HepG2 (cell line): ENCODE measurements around the gene ATP2A2. TPM values are rescaled to one million over a fixed set of nuclear protein-coding genes. Genes with fewer than 3 reads are reported as not detected.

ENCODE experiments used
- ATAC-seq: fragments of 200-7000 bp; cut with Tn5 transposase; 3 replicates; pipeline ENCODE4 v1.9.1; 2020; ENCODE audit warnings: mild to moderate bottlenecking, moderate library complexity
- BruUV-seq: library from RNA; stranded (reverse); fragments of 400-500 nt; replicated peaks from 2 replicates; lab custom pipeline; 2021; lab: Mats Ljungman, UMichigan
- CTCF ChIA-PET: fragments of 300-600 bp; formaldehyde crosslinking; extraction: SDS; loops from one replicate; lab custom pipeline; 2021; ENCODE audit warnings: low total read pairs, inconsistent platforms, low intra/inter-chr PET ratio; lab: Yijun Ruan, JAX
- POLR2A ChIA-PET: fragments of 350-600 bp; sonication (Branson Sonifier 250); formaldehyde crosslinking; loops from one replicate; lab custom pipeline; 2020; ENCODE audit warnings: antibody characterized with exemption, inconsistent platforms; lab: Yijun Ruan, JAX
- DNase-seq: peaks from one replicate; pipeline ENCODE4 v3.0.0-alpha.2; 2015; ENCODE audit warnings: low spot score
- FAIRE-seq: peaks from 3 replicates; lab custom pipeline; 2011; peaks lifted over from hg19 to GRCh38; lab: Jason Lieb, UNC
- H2AFZ ChIP-seq: one replicate; pipeline ENCODE4 v1.6.1; 2011; ENCODE audit warnings: low read length, inconsistent platforms
- H3K27ac ChIP-seq: fragments of 300-600 bp; 3 replicates; pipeline ENCODE4 v1.8.0; 2011; ENCODE audit warnings: mixed run types, mild to moderate bottlenecking, mixed read lengths, low read length, inconsistent platforms; ENCODE audit not compliant: insufficient read depth; ENCODE audit errors: extremely low read length
- H3K27me3 ChIP-seq, 2 experiments: fragments of 200-600 bp in 1 of 2; 2 replicates in 1 of 2; 3 replicates in 1 of 2; pipeline versions ENCODE4 v1.6.0 to v1.8.0; 2011; ENCODE audit warnings: low read length in 2 of 2, mild to moderate bottlenecking in 2 of 2, moderate library complexity in 2 of 2, inconsistent platforms in 1 of 2; ENCODE audit not compliant: insufficient read depth in 2 of 2, control insufficient read depth in 1 of 2
- H3K36me3 ChIP-seq, 2 experiments: fragments of 200-600 bp in 1 of 2; replicated peaks in 1 of 2; 2 replicates in 1 of 2; 3 replicates in 1 of 2; pipeline versions ENCODE4 v1.5.1 to v1.8.0; 2011; ENCODE audit warnings: low read length in 2 of 2, inconsistent platforms in 1 of 2; ENCODE audit not compliant: insufficient read depth in 2 of 2, control insufficient read depth in 1 of 2
- H3K4me1 ChIP-seq: 2 replicates; pipeline ENCODE4 v1.5.1; 2012; ENCODE audit warnings: low read length, inconsistent platforms; ENCODE audit not compliant: insufficient read depth
- H3K4me2 ChIP-seq: 2 replicates; pipeline ENCODE4 v1.6.0; 2011; ENCODE audit warnings: low read depth, low read length, inconsistent platforms
- H3K4me3 ChIP-seq, 3 experiments: fragments of 200-600 bp in 1 of 3; sonication (generic), shearing (Covaris generic) in 1 of 3; replicated peaks in 1 of 3; 2 replicates each; pipeline ENCODE4 v1.5.1; 2011 to 2016; ENCODE audit warnings: low read length in 3 of 3, inconsistent platforms in 2 of 3, low read depth in 2 of 3, mild to moderate bottlenecking in 2 of 3, control low read depth in 1 of 3, mixed read lengths in 1 of 3; ENCODE audit not compliant: insufficient read depth in 1 of 3
- H3K79me2 ChIP-seq: one replicate; pipeline ENCODE4 v1.6.1; 2011; ENCODE audit warnings: low read length, inconsistent platforms; ENCODE audit not compliant: insufficient read depth
- H3K9ac ChIP-seq: 2 replicates; pipeline ENCODE4 v1.6.0; 2011; ENCODE audit warnings: mild to moderate bottlenecking, low read depth, low read length, inconsistent platforms; ENCODE audit not compliant: insufficient read depth
- H3K9me3 ChIP-seq: 2 replicates; pipeline ENCODE4 v1.5.1; 2012; ENCODE audit warnings: mild to moderate bottlenecking, low read length
- H4K20me1 ChIP-seq: 2 replicates; pipeline ENCODE4 v1.6.0; 2011; ENCODE audit warnings: inconsistent platforms, mild to moderate bottlenecking, low read length, moderate library complexity; ENCODE audit not compliant: insufficient read depth
- CREB1 ChIP-seq, 2 experiments: fragments of 450-650 bp in 1 of 2; IDR thresholded peaks; 2 replicates each; pipeline ENCODE4 v1.6.1; 2016 to 2017; ENCODE audit warnings: control low read depth in 1 of 2, mild to moderate bottlenecking in 1 of 2, missing compliant biosample characterization in 1 of 2, missing genetic modification characterization in 1 of 2
- CTCF ChIP-seq: sonication (generic); formaldehyde crosslinking; IDR thresholded peaks from 2 replicates; pipeline ENCODE4 v1.5.0; 2020; ENCODE audit warnings: mild to moderate bottlenecking, missing genetic modification reagents, moderate library complexity
- DPF2 ChIP-seq: sonication (generic); formaldehyde crosslinking; IDR thresholded peaks from 2 replicates; pipeline ENCODE4 v1.4.0; 2020; ENCODE audit warnings: mild to moderate bottlenecking, low read depth, missing genetic modification reagents, borderline replicate concordance
- MAFF ChIP-seq: IDR thresholded peaks from 2 replicates; pipeline ENCODE4 v1.6.1; 2011; ENCODE audit warnings: low read depth, low read length, improper control_type of control experiment
- MAFK ChIP-seq, 2 experiments: IDR thresholded peaks in 1 of 2; conservative IDR thresholded peaks in 1 of 2; 2 replicates each; pipeline ENCODE4 v1.6.1; 2011; ENCODE audit warnings: improper control_type of control experiment in 2 of 2, low read length in 2 of 2
- SMC3 ChIP-seq: IDR thresholded peaks from 2 replicates; pipeline ENCODE4 v1.6.1; 2011; ENCODE audit warnings: low read length, improper control_type of control experiment
- STAG1 ChIP-seq: sonication (generic); formaldehyde crosslinking; IDR thresholded peaks from 2 replicates; pipeline ENCODE4 v1.4.0; 2020; ENCODE audit warnings: missing genetic modification reagents
- ZNF460 ChIP-seq: sonication (generic); formaldehyde crosslinking; IDR thresholded peaks from 2 replicates; pipeline ENCODE4 v1.5.1; 2020; ENCODE audit warnings: missing genetic modification reagents, mild to moderate bottlenecking, borderline replicate concordance
- ZNF547 ChIP-seq: sonication (generic); formaldehyde crosslinking; IDR thresholded peaks from 2 replicates; pipeline ENCODE4 v1.5.1; 2020; ENCODE audit warnings: mild to moderate bottlenecking, missing genetic modification reagents
- WGBS: methylation state at CpG from one replicate; pipeline ENCODE4 v1.1.6; 2017; ENCODE audit warnings: low lambda C conversion rate; 5-methylcytosine and 5-hydroxymethylcytosine counted together
- in situ Hi-C: cut with HindIII; loops from 2 replicates; pipeline ENCODE4 v1.10.0; 2017; ENCODE audit warnings: low pct_unique_long_range_greater_than_20kb; ENCODE audit not compliant: extremely low pct_ligation_motif_present
- intact Hi-C: fragments of 100-400 bp; cut with micrococcal nuclease; formaldehyde crosslinking; loops from one replicate; pipeline ENCODE4 v1.10.0; 2022; ENCODE audit not compliant: unreplicated experiment
- polyA plus RNA-seq, 8 experiments: library from polyadenylated mRNA; depleted of rRNA in 3 of 8; stranded (reverse) in 7 of 8; unstranded in 1 of 8; fragments of >200 nt; fragmentation: Illumina TruSeq in 4 of 8; extraction: Trizol in 4 of 8; gene quantifications; 2 replicates each; pipeline versions ENCODE4 v1.2.1 to v1.2.3, GENCODE V29; 2011 to 2016; ENCODE audit warnings: low read depth in 4 of 8, missing spikeins in 1 of 8, mixed read lengths in 1 of 8; ENCODE audit not compliant: insufficient read depth in 1 of 8
- total RNA-seq, 5 experiments: library from RNA; depleted of rRNA; stranded (reverse); fragments of >200 nt; fragmentation: Illumina TruSeq; extraction: Trizol; gene quantifications; 2 replicates each; pipeline ENCODE4 v1.2.3, GENCODE V29; 2016; ENCODE audit warnings: low read depth in 1 of 5

The ATP2A2 gene
- total and polyA plus RNA-seq, 2 of the 13 experiments (the other 11 are each of a cell fraction or from before 2014, with no cell fraction given): 35.4 to 85.5 TPM

DNA sequence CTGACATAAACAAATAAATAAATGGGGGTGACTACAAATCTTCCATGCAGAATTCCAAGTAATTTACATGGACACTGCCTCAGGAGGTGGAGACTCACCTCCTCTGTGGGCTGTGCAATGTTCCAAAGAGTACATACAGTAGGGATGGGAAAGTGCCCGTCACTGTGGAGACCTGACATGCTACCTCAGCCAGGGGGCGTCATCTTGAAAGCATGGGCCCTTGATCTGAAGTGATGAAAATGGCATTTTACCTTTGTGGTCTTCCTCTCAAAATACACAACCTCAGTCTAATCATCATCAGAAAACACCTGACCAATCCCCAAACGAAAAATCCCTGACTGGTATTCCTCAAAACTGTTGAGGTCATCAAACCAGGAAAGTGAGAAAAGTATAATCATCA is 74.0 kb downstream of the ATP2A2 start:
- WGBS: 0% methylated on average over 1 of the region's 3 CpGs
- Histone ChIP-seq H3K27ac (no peak overlapping the region), H2AFZ (no peak overlapping the region), H3K27me3 (no peaks in the 10 kb centered on the region), H3K36me3 (peaks cover 0 to 5% of the 10 kb centered on the region in 2 experiments; a peak in 1 of 5 replicates), H3K4me2 (no peak overlapping the region), H3K9me3 (no peaks in the 10 kb centered on the region), H3K4me1 (no peaks in the 10 kb centered on the region), H4K20me1 (no peaks in the 10 kb centered on the region), H3K9ac (no peak overlapping the region), H3K4me3 (no peak overlapping the region), H3K79me2 (no peaks in the 10 kb centered on the region)
- no TSS peak for BruUV-seq
- in situ Hi-C loops: no loop called here
- ChIA-PET POLR2A (no interaction called here), CTCF (interaction anchor here (1.2 to 1.4 kb wide), 2 partner anchors 76 to 247 kb away, joined by 3 to 7 read pairs; no protein-coding TSS in a partner anchor)
- DNase-seq (peak; percentile 55), ATAC-seq (peak; percentile 90), FAIRE-seq (peak; percentile 75)
- intact Hi-C loops: loop anchor here (5.0 kb wide), 1 partner anchor 77 kb away; no protein-coding TSS in a partner anchor
- TF ChIP-seq MAFF (peak; percentile 48; the same call in 1 of the 2 replicates), ZNF547 (CRISPR knock-in tag) (no peak), CREB1 (IDR thresholded peaks at IDR 0.05) (peak; percentile 43), CREB1 (CRISPR knock-in tag; IDR thresholded peaks at IDR 0.05) (no peak), DPF2 (no peak), CTCF (CRISPR knock-in tag) (peak; percentile 79), MAFK (conservative IDR thresholded peaks at IDR 0.05 in 1 of 2, IDR thresholded peaks at IDR 0.05 in 1 of 2; ENCODE audit: low read length in 2 of 2) (peak; percentile 40 to 49; a peak in 2 of 4 replicates), STAG1 (CRISPR knock-in tag) (peak; percentile 53), ZNF460 (CRISPR knock-in tag) (no peak), SMC3 (peak; percentile 57; the same call in 1 of the 2 replicates)
